ENCODE results near the gene CNTNAP2.

DNA sequence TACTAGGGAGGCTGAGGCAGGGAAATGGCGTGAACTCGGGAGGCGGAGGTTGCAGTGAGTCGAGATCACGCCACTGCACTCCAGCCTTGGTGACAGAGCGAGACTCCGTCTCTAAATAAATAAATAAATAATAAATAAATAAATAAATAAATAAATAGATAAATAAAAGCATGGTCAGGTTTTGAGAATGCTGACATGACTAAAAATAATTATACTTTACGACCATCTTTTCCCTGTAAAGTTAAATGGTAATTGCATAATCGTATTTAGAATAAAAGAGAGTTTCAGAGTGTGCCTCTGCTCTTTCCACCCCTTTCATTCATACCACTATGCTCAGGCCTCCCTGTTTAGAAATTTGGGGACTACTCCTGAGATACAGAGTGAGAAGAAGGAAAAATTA, 326.5 kb downstream of the CNTNAP2 start:
- no peak for TF ChIP-seq EGR1 (IDR thresholded peaks at IDR 0.05; ENCODE audit: low read depth in 2 of 2)
- TF ChIP-seq, protein P1, sequence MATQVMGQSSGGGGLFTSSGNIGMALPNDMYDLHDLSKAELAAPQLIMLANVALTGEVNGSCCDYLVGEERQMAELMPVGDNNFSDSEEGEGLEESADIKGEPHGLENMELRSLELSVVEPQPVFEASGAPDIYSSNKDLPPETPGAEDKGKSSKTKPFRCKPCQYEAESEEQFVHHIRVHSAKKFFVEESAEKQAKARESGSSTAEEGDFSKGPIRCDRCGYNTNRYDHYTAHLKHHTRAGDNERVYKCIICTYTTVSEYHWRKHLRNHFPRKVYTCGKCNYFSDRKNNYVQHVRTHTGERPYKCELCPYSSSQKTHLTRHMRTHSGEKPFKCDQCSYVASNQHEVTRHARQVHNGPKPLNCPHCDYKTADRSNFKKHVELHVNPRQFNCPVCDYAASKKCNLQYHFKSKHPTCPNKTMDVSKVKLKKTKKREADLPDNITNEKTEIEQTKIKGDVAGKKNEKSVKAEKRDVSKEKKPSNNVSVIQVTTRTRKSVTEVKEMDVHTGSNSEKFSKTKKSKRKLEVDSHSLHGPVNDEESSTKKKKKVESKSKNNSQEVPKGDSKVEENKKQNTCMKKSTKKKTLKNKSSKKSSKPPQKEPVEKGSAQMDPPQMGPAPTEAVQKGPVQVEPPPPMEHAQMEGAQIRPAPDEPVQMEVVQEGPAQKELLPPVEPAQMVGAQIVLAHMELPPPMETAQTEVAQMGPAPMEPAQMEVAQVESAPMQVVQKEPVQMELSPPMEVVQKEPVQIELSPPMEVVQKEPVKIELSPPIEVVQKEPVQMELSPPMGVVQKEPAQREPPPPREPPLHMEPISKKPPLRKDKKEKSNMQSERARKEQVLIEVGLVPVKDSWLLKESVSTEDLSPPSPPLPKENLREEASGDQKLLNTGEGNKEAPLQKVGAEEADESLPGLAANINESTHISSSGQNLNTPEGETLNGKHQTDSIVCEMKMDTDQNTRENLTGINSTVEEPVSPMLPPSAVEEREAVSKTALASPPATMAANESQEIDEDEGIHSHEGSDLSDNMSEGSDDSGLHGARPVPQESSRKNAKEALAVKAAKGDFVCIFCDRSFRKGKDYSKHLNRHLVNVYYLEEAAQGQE (IDR thresholded peaks at IDR 0.05): no peak
- TF ChIP-seq CTCF (IDR thresholded peaks at IDR 0.05; ENCODE audit: low read depth, low read length, missing input control): no peak
- TF ChIP-seq SP1 (IDR thresholded peaks at IDR 0.05): no peak
- TF ChIP-seq NR2F2 (IDR thresholded peaks at IDR 0.05): no peak
- TF ChIP-seq GABPA (IDR thresholded peaks at IDR 0.05 in 1 of 2, conservative IDR thresholded peaks at IDR 0.05 in 1 of 2): no peak
- TF ChIP-seq, protein P2, sequence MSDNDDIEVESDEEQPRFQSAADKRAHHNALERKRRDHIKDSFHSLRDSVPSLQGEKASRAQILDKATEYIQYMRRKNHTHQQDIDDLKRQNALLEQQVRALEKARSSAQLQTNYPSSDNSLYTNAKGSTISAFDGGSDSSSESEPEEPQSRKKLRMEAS (IDR thresholded peaks at IDR 0.05): no peak
- no peak for TF ChIP-seq YY1 (IDR thresholded peaks at IDR 0.05)
- TF ChIP-seq, protein P3, sequence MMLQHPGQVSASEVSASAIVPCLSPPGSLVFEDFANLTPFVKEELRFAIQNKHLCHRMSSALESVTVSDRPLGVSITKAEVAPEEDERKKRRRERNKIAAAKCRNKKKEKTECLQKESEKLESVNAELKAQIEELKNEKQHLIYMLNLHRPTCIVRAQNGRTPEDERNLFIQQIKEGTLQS (IDR thresholded peaks at IDR 0.05): no peak
- TF ChIP-seq RAD21 (IDR thresholded peaks at IDR 0.05): no peak
- no peak for TF ChIP-seq TAF1 (conservative IDR thresholded peaks at IDR 0.05)
- TF ChIP-seq JUND (IDR thresholded peaks at IDR 0.05): no peak
